Natural killer cell treated with Interleukin-12 subunit alpha and Interleukin-12 subunit beta and Interleukin-15 and Interleukin-18, amount 100 ng/mL, for 72 hours (primary cell): Measurements from ENCODE around the gene CCDC170. TPM values are rescaled to one million over a fixed set of nuclear protein-coding genes. Genes with fewer than 3 reads are reported as not detected.
A peak's percentile ranks its signal among the peaks of the same experiment; 100 is the strongest.
"Not testable (repeated sequence)": the region's sequence is repeated elsewhere in the genome, so short reads cannot be mapped to it uniquely, and the experiment has no call there.

ENCODE experiments used
- ATAC-seq, 2 donors: fragments of 150-1000 bp; cut with Tn5 transposase in 1 of 2; sonication (Bioruptor Pico), chemical (Tn5 transposase) in 1 of 2; 2 replicates each; pipeline ENCODE4 v1.10.0; 2021
- DNase-seq: peaks from one replicate; pipeline ENCODE4 v3.0.0; 2022; ENCODE audit warnings: low spot score
- H3K27ac Mint-ChIP-seq, 2 donors: 1 replicate in 1 of 2; 2 replicates in 1 of 2; pipeline ENCODE4 v1.8.0; 2022; ENCODE audit warnings: mixed read lengths in 2 of 2, mild to moderate bottlenecking in 1 of 2, moderate library complexity in 1 of 2
- H3K27me3 Mint-ChIP-seq, 2 donors: 1 replicate in 1 of 2; 2 replicates in 1 of 2; pipeline ENCODE4 v1.8.0; 2022; ENCODE audit warnings: mixed read lengths in 2 of 2
- H3K36me3 Mint-ChIP-seq: one replicate; pipeline ENCODE4 v1.8.0; 2022; ENCODE audit warnings: mixed read lengths
- H3K4me1 Mint-ChIP-seq, 2 donors: 1 replicate in 1 of 2; 2 replicates in 1 of 2; pipeline ENCODE4 v1.8.0; 2022; ENCODE audit warnings: low read depth in 2 of 2, mixed read lengths in 2 of 2, mild to moderate bottlenecking in 1 of 2
- H3K4me3 Mint-ChIP-seq: one replicate; pipeline ENCODE4 v1.8.0; 2022; ENCODE audit warnings: mixed read lengths
- H3K9me3 Mint-ChIP-seq: 2 replicates; pipeline ENCODE4 v1.8.0; 2022; ENCODE audit warnings: mixed read lengths
- total RNA-seq, 2 donors: library from RNA; stranded (reverse); gene quantifications; one replicate each; pipeline ENCODE4 v1.2.3, GENCODE V29; 2022

The CCDC170 gene, protein sequence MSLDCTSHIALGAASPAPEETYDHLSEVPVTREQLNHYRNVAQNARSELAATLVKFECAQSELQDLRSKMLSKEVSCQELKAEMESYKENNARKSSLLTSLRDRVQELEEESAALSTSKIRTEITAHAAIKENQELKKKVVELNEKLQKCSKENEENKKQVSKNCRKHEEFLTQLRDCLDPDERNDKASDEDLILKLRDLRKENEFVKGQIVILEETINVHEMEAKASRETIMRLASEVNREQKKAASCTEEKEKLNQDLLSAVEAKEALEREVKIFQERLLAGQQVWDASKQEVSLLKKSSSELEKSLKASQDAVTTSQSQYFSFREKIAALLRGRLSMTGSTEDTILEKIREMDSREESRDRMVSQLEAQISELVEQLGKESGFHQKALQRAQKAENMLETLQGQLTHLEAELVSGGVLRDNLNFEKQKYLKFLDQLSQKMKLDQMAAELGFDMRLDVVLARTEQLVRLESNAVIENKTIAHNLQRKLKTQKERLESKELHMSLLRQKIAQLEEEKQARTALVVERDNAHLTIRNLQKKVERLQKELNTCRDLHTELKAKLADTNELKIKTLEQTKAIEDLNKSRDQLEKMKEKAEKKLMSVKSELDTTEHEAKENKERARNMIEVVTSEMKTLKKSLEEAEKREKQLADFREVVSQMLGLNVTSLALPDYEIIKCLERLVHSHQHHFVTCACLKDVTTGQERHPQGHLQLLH
- not detected for total RNA-seq

DNA sequence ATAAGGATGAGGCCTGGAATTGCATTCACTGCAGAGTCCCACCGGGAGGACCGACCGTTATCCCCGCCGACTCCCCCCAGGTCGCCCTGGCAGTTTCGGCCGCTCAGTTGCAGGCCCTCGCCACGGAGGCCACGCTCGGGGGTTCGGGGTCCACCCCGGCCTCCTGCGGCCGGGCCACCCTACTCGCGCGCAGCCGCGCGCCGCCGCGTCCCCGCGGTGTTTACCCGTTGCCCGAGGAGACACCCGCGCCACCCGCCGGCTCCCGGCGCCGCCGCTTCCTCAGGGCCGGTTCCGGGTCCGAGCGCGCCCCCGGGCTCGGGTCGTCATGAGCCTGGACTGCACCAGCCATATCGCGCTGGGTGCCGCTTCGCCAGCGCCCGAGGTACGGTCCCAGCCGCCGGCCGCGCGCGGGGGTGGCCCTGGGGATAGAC lies at the start of gene CCDC170:
Gene CCDC170 (plus strand): TSS at position 214 of the 431 bp plus-strand sequence. CDS start 112 bp downstream, at position 326.
- ATAC-seq: peak; percentile 57 to 59

DNA sequence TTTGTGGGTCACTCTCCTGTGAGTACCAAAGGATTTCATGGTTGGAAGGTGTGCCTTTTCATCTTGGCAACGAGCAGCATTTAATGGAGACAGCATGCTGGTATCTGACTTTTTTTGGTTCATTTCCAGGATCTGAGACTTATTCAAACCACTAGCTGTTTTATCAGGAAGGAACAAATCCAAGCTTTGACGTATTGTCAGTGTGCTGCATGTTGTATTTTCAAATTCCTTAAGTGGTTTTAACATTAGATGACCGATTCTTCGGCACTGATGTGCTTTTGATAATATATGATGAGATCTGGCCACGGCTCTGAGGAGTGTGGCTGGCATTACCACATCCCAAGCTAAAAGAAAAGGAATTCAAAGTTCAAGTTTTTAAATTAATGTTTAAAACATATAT lies 48.3 kb upstream of the CCDC170 start:
- H3K4me1 Mint-ChIP-seq: peaks cover 20 to 22% of the 10 kb centered on the region in 2 donors
- H3K36me3 Mint-ChIP-seq: peaks cover 6% of the 10 kb centered on the region
- DNase-seq (no peak), ATAC-seq (no peak)
- H3K9me3 Mint-ChIP-seq: no peaks in the 10 kb centered on the region
- H3K27ac Mint-ChIP-seq: no peak overlapping the region
- no peak overlapping the region for H3K4me3 Mint-ChIP-seq
- no peaks in the 10 kb centered on the region for H3K27me3 Mint-ChIP-seq

More for the DNA sequence above, at the start of gene CCDC170:
- no peaks in the 10 kb centered on the region for H3K36me3 Mint-ChIP-seq
- H3K4me1 Mint-ChIP-seq: peaks cover 15 to 20% of the 10 kb centered on the region in 2 donors
- no peaks in the 10 kb centered on the region for H3K9me3 Mint-ChIP-seq
- no peak within 1 kb of the TSS for H3K27ac Mint-ChIP-seq
- peak within 1 kb of the TSS; percentile 68 for H3K4me3 Mint-ChIP-seq
- DNase-seq: no peak
- H3K27me3 Mint-ChIP-seq: peaks cover 26 to 39% of the 10 kb centered on the region in 2 donors

DNA sequence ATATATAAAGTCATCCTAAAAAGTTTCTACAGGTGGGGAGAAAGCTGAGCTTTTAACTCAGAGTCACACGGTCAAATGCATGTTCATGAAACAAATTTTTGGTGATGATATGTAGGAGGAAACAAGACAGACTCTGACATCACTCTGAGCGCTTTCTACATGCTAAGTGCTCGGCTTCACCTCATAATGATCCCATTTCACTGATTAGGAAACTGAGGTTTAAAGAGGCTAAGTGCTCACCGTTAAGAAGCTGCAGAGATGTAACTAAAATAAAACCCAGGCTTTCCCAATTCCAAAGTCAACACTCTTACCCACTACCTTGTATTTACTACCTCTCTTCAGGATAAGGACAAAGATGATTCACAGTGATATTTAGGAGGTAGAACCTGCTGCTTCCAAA lies 46.6 kb upstream of the CCDC170 start:
- DNase-seq: no peak
- no peak overlapping the region for H3K4me3 Mint-ChIP-seq
- H3K4me1 Mint-ChIP-seq: peaks cover 18 to 27% of the 10 kb centered on the region in 2 donors
- H3K36me3 Mint-ChIP-seq: peaks cover 6% of the 10 kb centered on the region
- no peak overlapping the region for H3K27ac Mint-ChIP-seq
- ATAC-seq: no peak
- no peaks in the 10 kb centered on the region for H3K27me3 Mint-ChIP-seq
- H3K9me3 Mint-ChIP-seq: no peaks in the 10 kb centered on the region

DNA sequence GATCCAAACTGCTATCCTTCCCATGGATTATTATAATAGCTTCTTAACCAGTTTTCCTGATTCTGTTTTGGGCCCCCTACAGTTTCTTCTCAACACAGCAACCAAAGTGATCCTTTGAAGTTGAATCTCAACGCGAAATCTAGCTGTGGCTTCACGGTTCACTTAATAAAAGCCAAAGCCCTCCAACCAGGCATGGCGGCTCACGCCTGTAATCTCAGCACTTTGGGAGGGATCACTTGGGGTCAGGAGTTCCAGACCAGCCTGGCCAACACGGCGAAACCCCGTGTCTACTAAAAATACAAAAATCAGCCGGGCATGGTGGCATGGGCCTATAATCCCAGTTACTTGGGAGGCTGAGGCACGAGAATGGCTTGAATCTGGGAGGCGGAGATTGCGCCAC lies 45.2 kb upstream of the CCDC170 start:
- peaks cover 4% of the 10 kb centered on the region for H3K36me3 Mint-ChIP-seq
- no peak overlapping the region for H3K27ac Mint-ChIP-seq

DNA sequence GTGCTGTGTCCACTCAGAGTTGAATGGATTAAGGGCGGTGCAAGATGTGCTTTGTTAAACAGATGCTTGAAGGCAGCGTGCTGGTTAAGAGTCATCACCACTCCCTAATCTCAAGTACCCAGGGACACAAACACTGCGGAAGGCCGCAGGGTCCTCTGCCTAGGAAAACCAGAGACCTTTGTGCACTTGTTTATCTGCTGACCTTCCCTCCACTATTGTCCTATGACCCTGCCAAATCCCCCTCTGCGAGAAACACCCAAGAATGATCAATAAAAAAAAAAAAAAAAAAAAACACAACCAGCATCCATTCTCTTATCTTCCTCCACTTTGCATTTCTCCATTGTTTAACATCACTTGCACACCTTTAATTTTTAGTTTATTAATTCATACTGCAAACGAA lies 42.9 kb upstream of the CCDC170 start:
- not testable (repeated sequence) for ATAC-seq, H3K27me3 Mint-ChIP-seq, H3K9me3 Mint-ChIP-seq, DNase-seq, H3K36me3 Mint-ChIP-seq
- peaks cover 17 to 33% of the 10 kb centered on the region in 2 donors for H3K4me1 Mint-ChIP-seq
- H3K4me3 Mint-ChIP-seq: peak overlapping the region; percentile 91
- peak overlapping the region; percentile 79 to 85 for H3K27ac Mint-ChIP-seq

More for the DNA sequence above, 45.2 kb upstream of the CCDC170 start:
- Mint-ChIP-seq H3K9me3 (no peaks in the 10 kb centered on the region), H3K4me1 (peaks cover 17 to 28% of the 10 kb centered on the region in 2 donors), H3K4me3 (no peak overlapping the region), H3K27me3 (no peaks in the 10 kb centered on the region)
- no peak for ATAC-seq
- no peak for DNase-seq

DNA sequence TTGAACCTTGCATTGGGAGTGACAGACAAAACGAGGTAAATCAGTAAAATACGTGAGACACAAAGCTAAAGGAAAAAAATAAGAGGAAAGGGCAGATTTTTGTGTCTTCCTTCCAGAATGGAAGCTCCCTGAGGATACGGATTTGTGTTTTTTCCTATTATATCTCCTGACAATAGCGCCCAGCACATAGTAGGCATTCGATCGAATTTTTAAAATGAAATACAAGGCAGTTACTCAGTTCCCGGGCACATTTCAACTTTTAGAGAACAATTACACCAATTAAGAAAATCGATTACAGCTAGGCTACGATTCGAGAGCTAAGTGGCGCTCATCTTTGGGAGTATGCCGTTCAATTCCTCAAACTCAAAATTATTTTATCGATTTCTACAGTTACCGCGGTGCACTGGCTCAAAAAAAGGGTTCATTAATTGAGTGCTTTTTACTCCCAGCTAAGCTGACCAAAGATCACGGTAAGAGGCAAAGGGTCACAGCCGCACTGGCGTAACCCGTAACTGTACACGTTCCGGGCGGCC lies 42.3 kb upstream of the CCDC170 start:
- DNase-seq: no peak
- H3K36me3 Mint-ChIP-seq: no peaks in the 10 kb centered on the region
- no peak for ATAC-seq
- H3K27ac Mint-ChIP-seq: peak overlapping the region; percentile 79 to 85
- H3K9me3 Mint-ChIP-seq: no peaks in the 10 kb centered on the region
- H3K4me3 Mint-ChIP-seq: peak overlapping the region; percentile 91
- peaks cover 17 to 33% of the 10 kb centered on the region in 2 donors for H3K4me1 Mint-ChIP-seq
- H3K27me3 Mint-ChIP-seq: no peaks in the 10 kb centered on the region

DNA sequence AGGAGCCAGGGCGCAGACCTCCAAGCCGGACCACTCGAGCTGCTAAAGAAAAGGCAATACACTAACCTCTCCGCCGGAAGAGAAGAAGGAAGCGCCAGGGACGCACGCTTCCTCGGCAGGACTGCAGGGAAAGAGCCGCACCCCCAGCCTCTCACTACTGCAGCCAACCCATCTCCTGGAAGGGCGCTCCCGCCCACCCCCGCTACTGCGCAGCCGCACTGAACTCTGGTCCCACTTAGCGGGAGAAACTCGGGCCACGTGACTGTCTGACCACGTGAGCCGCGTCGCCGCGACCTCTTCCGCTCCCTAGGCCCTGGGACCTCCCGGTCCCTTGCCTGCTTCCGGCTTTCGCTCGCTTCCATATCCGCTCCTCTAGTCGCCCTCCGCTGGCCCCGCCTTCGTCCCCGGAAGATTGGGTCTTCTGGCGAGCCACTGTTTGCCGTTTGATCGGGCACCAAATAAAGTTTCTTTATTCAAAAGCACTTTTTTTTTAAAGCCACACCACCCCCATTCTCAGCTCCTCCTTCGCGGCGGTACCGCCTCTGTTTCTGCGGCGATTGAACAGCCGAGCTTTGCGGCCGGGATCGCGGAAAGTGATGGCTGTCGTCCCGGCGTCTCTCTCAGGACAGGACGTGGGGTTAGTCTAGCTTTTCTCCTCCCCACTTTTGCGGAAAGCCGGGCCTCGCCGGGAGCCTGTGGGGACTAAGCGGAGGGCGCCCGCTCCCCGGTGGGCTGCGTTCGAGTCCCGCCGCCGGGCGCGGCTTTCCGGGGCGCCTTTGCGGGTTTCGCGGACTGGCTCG lies 41.7 kb upstream of the CCDC170 start, which contains the start of gene RMND1:
Gene RMND1 (minus strand): TSS at position 177 of the 800 bp plus-strand sequence. CDS start 6,315 bp downstream, outside the sequence.
- Mint-ChIP-seq H3K27me3 (no peaks in the 10 kb centered on the region), H3K4me1 (peaks cover 18 to 33% of the 10 kb centered on the region in 2 donors), H3K9me3 (no peaks in the 10 kb centered on the region), H3K27ac (peak within 1 kb of the TSS; percentile 79 to 85), H3K4me3 (peak within 1 kb of the TSS; percentile 91), H3K36me3 (no peaks in the 10 kb centered on the region)
- peak; percentile 100 for DNase-seq
- ATAC-seq: peak; percentile 99

DNA sequence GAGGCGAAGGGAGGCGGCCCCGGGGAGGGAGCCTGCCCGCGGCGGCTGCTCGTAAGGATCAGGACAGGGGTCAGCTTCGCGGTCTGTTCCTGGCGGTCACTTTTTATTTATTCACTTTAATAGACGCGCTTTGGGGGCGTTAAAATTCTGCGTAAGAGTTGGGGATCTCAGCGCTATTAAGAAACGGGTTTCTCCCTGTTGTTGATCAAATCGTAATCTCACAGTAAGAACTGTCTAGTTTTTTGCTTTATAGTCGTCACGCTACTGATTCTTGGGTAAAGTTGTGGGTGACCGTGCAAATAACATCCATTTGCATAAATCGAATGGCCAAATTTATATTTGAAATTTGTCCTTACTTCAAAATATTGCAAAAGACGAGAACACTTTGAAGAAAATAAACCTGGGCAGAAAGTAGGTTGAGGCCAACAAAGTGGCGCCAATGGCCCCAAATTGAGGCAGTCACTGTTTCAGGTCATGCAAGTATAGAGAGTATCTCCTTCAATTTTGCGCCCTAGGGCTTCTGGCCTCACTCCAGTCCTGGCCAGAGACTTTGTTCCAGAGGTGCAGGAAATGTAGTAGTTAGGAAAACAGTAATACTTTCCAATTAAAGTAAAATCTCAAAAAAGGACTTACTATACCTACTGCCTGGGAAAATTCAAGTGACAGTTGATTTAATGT lies 40.9 kb upstream of the CCDC170 start:
- Mint-ChIP-seq H3K4me1 (peaks cover 19 to 33% of the 10 kb centered on the region in 2 donors), H3K27me3 (no peaks in the 10 kb centered on the region), H3K27ac (peak overlapping the region; percentile 79 to 85), H3K4me3 (peak overlapping the region; percentile 91), H3K36me3 (no peaks in the 10 kb centered on the region), H3K9me3 (no peaks in the 10 kb centered on the region)
- no peak for ATAC-seq
- no peak for DNase-seq

DNA sequence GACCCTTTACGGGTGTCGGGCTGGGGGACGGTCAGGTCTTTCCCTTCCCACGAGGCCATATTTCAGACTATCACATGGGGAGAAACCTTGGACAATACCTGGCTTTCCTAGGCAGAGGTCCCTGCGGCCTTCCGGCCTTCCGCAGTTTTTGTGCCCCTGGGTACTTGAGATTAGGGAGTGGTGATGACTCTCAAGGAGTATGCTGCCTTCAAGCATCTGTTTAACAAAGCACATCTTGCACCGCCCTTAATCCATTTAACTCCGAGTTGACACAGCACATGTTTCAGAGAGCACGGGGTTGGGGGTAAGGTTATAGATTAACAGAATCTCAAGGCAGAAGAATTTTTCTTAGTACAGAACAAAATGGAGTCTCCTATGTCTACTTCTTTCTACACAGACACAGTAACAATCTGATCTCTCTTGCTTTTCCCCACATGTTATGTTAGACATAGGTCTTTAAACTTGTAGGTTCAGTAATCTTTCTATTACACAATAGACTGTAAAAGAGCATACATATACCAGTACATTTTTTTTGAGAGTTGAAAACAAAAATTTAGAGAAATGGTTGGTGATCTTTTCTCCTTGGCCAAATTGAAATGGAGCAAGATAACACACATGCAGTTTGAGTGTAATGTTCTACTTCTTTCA lies 37.9 kb upstream of the CCDC170 start:
- not testable (repeated sequence) for H3K27ac Mint-ChIP-seq, H3K4me3 Mint-ChIP-seq, H3K27me3 Mint-ChIP-seq, ATAC-seq, H3K9me3 Mint-ChIP-seq, H3K36me3 Mint-ChIP-seq, DNase-seq
- peaks cover 13 to 26% of the 10 kb centered on the region in 2 donors for H3K4me1 Mint-ChIP-seq

DNA sequence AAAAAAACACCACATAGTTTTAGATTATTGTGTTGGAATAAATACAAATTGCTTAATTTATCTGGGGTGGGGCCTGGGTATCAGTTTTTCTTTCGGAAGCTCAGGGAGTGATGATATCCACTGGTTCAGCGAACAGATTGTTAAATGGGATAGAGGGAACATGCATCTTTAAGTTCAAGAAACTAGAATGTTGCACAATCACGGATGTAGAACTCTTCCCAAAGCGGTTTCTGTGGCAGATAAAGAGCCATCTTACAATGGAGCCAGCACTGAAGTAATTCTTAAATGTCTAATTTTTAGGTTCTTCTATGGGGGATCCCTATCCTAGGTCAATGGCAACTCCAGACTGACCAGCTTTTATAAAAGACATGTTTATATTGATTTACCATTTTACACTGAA lies 32.1 kb upstream of the CCDC170 start:
- DNase-seq (no peak), ATAC-seq (no peak)
- H3K36me3 Mint-ChIP-seq: peaks cover 7% of the 10 kb centered on the region
- peaks cover 5 to 12% of the 10 kb centered on the region in 2 donors for H3K4me1 Mint-ChIP-seq
- no peaks in the 10 kb centered on the region for H3K9me3 Mint-ChIP-seq
- no peak overlapping the region for H3K4me3 Mint-ChIP-seq
- no peaks in the 10 kb centered on the region for H3K27me3 Mint-ChIP-seq
- H3K27ac Mint-ChIP-seq: no peak overlapping the region

DNA sequence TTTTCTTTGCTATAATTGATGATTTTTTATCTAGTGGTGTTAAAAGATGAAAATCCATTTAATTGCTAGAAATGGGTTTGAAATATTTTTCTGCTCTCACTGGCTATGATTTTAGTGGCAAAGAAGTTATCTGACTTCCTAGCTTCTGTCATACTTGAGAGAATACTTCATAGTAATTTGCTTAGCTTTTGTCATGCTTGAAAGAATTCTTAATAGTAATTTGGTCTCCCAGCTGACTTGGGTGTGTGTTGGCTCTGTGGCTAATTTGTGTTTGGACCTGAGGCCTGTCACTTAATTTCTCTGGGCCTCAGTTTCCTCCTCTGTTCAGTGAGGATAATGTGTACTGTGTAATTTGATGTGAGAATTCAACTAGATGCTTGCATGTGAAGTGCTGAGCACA lies 29.1 kb upstream of the CCDC170 start:
- Mint-ChIP-seq H3K4me3 (no peak overlapping the region), H3K27ac (peak overlapping the region in 1 of 2 donors; percentile 13), H3K4me1 (peaks cover 9 to 10% of the 10 kb centered on the region in 2 donors), H3K36me3 (peaks cover 11% of the 10 kb centered on the region), H3K27me3 (no peaks in the 10 kb centered on the region), H3K9me3 (no peaks in the 10 kb centered on the region)
- DNase-seq: no peak
- no peak for ATAC-seq

DNA sequence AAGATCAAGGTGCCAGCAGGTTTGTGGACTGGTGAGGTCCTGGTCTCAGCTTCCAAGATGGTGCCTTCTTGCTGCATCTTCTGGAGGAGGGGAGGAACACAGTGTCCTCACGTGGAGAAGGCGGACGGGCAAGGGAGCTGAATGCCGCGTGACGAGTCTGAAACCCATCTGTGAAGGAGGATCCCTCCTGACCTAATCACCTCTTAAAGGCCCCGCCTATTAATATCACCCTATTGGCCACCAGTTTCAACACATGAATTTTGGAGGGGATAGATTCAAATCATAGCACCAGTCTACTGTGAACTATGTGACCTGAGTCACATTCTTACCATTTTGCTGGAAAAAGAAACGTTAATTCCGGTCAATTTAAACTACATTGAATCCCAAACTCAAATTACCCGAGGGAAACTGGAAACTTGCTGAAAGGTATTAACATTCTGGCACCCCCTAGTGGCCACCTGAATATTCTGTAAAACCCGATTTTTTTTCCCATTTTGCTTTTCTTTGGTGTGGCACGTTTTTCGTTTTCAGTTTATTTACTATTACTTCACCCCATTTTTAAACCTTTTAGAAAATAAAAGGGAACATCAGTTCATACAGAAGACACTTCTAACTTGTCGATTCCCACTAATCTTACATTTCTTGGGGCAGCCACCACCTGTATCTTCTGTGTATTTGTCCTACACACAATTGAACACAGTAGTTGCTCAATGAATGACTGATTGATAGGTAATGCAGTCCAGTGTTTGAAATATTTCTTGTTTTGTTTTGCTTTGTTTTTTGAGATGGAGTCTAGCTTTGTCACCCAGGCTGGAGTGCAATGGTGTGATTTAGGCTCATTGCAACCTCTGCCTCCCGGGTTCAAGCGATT lies 17.9 kb upstream of the CCDC170 start:
- no peaks in the 10 kb centered on the region for H3K9me3 Mint-ChIP-seq
- peak overlapping the region in 1 of 2 donors; percentile 27 for H3K27ac Mint-ChIP-seq
- no peaks in the 10 kb centered on the region for H3K27me3 Mint-ChIP-seq
- H3K4me3 Mint-ChIP-seq: peak overlapping the region; percentile 48
- ATAC-seq (no peak), DNase-seq (no peak)
- H3K36me3 Mint-ChIP-seq: no peaks in the 10 kb centered on the region
- peaks cover 4 to 5% of the 10 kb centered on the region in 2 donors for H3K4me1 Mint-ChIP-seq
